HG02870 (cell line): ENCODE measurements around the gene PTPN9.

Experiments used
- ATAC-seq: cut with Tn5 transposase; IDR thresholded peaks from one replicate; pipeline ENCODE4 v1.9.1; 2021; ENCODE audit warnings: mild to moderate bottlenecking, moderate library complexity; ENCODE audit not compliant: unreplicated experiment

The PTPN9 gene

DNA sequence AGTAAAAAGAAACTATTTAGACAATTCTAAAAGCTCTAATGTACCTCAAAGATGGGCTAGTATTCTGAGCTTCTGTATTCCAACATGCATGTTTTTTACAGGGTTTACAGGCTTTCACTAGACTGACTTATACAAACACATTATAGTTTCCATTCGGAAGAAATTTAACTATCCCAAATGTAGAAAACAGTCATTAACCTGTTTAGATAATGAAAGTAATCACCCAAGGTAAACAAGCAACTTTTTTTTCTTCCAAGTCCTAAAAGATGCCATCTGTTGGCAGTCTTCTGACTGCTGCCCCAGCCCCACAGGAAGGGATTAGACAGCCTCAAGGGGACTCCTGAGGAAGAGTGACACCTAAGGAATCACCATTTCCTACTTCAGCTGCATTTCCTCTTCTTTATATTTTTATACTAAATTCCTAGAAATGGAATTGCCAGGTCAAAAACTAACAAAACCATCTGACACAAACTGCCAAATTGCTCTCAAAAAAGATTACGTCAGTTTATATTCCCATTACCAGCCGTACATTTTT, 153.1 kb downstream of the PTPN9 start:
- no peak for ATAC-seq

DNA sequence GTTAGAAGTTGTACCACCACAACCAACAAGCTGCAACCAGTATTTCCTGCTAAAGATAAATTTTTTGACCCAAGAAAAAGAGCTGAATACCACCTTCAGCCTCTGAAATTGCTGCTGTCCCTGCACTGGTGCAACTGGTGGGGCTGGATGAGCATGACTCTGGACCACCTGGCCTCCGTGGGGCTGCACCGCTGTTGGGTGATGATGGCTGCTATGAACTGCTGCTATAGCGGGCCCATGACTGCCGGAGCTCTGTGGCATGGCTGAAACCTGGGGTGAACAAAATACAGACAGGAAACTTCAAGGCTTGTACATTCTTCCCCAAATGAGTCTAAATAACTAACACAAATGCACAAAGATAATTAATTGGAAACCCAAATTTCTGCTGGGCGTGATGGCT, 156.6 kb downstream of the PTPN9 start:
- ATAC-seq: no peak

DNA sequence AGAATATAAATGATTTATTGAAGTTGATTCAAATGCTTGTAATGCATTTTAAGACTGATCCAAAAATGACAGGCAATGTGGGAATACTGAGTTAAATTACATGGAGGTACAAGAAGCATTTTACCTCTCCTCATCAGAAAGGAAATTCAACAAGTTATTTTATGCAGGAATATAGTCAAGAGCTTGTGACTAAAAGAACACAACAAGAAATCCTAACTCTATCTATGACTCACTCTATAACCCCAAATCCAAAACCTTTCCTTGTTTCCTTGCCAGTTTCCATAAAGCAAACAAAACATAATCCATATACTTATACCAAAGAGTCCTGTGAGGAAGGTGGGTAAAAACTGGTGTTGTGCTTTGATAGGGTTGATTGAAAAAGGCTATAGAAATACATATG, 158.4 kb downstream of the PTPN9 start:
- no peak for ATAC-seq

DNA sequence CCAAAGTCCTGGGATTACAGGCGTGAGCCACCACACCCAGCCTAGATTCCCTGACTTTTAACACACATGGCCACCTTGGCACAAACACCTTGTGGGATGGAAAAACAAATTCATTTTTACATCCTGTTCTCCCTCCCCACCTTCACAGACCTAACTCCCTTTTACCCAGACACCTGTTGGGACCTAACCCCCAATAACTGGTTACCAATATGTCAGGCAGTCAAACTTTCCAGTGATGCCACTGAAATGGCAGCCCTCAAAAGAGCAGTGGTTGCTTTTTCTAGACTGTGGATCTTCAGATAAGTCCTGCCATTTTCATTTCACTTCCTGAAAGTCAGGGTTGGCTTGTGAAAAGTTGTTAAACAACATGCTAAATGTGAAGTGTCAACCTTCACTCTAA, 162.5 kb downstream of the PTPN9 start:
- no peak for ATAC-seq
